MCF 10A (cell line): ENCODE results near the gene KLF13. TPM values are rescaled to one million over a fixed set of nuclear protein-coding genes. Genes with fewer than 3 reads are reported as not detected.

Source experiments
- BruUV-seq: library from RNA; stranded (reverse); fragments of 400-500 nt; replicated peaks from 2 replicates; lab custom pipeline; 2021; lab: Mats Ljungman, UMichigan
- CTCF ChIA-PET: fragments of 300-600 bp; sonication (Branson Sonifier 250); formaldehyde crosslinking; extraction: SDS; loops from one replicate; lab custom pipeline; 2021; ENCODE audit warnings: antibody characterized with exemption, inconsistent platforms; lab: Yijun Ruan, JAX
- POLR2A ChIA-PET: fragments of 300-600, 350-650 bp; sonication (Branson Sonifier 250); formaldehyde crosslinking; extraction: SDS; loops from one replicate; lab custom pipeline; 2020; ENCODE audit warnings: antibody characterized with exemption, inconsistent platforms; lab: Yijun Ruan, JAX
- DNase-seq: peaks from one replicate; pipeline ENCODE4 v3.0.0-alpha.2; 2018; ENCODE audit not compliant: unreplicated experiment
- H3K27ac Mint-ChIP-seq: one replicate; pipeline ENCODE4 v1.8.0; 2022; ENCODE audit warnings: mild to moderate bottlenecking, low read depth, mixed read lengths; ENCODE audit not compliant: unreplicated experiment
- H3K27me3 Mint-ChIP-seq: one replicate; pipeline ENCODE4 v1.8.0; 2022; ENCODE audit warnings: mixed read lengths; ENCODE audit not compliant: insufficient read depth, unreplicated experiment
- H3K36me3 Mint-ChIP-seq: one replicate; pipeline ENCODE4 v1.8.0; 2022; ENCODE audit warnings: mild to moderate bottlenecking, moderate library complexity, mixed read lengths; ENCODE audit not compliant: insufficient read depth, unreplicated experiment
- H3K4me1 Mint-ChIP-seq: one replicate; pipeline ENCODE4 v1.8.0; 2022; ENCODE audit warnings: mixed read lengths; ENCODE audit not compliant: insufficient read depth, unreplicated experiment
- H3K4me3 Mint-ChIP-seq: one replicate; pipeline ENCODE4 v1.8.0; 2022; ENCODE audit warnings: mild to moderate bottlenecking, moderate library complexity, mixed read lengths; ENCODE audit not compliant: unreplicated experiment
- H3K9me3 Mint-ChIP-seq: one replicate; pipeline ENCODE4 v1.8.0; 2022; ENCODE audit warnings: mixed read lengths; ENCODE audit not compliant: unreplicated experiment
- intact Hi-C: fragments of 100-400 bp; cut with micrococcal nuclease; formaldehyde crosslinking; loops from 2 replicates; pipeline ENCODE4 v1.14.1; 2022
- total RNA-seq: library from RNA; stranded (reverse); gene quantifications from 2 replicates; pipeline ENCODE4 v1.2.3, GENCODE V29; 2022
- TF ChIP-seq, protein P1 (sequence below): fragments of 200-600 bp; IDR thresholded peaks from one replicate; pipeline ENCODE4 v1.8.0; 2022; ENCODE audit warnings: antibody characterized with exemption, mild to moderate bottlenecking; ENCODE audit not compliant: unreplicated experiment

The KLF13 gene
- total RNA-seq, 1 experiment from 2014 or later, result 83.1 TPM

DNA sequence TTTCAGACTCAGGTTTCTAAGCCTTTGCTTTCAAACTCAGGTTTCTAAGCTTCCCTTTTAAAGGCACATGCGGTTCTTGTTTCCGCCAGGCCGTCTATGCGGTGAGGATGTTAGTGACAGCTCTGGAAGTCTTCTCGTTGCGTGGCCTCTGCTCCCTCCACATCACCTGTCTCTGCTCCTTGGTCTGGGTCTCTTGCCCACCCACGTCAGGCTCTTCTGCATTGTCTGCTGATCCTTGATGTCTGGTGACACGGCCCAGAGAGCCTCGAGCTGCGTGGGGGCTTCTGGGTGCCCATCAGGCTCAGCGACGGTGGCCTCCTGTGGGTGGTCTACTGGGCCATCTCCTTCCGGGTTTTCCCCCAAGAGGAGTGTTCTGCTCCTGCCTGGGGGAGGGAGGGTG, 30.5 kb downstream of the KLF13 start:
- no peaks in the 10 kb centered on the region for H3K9me3 Mint-ChIP-seq
- BruUV-seq, result no TSS peak
- H3K27ac Mint-ChIP-seq, result peak overlapping the region; percentile 74
- ChIA-PET POLR2A (interaction anchor here (1.0 to 3.0 kb wide), 3 partner anchors 8 to 365 kb away, joined by 3 to 16 read pairs (median 3); no protein-coding TSS in a partner anchor), CTCF (interaction anchor here (0.5 to 2.0 kb wide), 3 partner anchors 9 to 132 kb away, joined by 3 to 14 read pairs (median 13); no protein-coding TSS in a partner anchor)
- peaks cover 26% of the 10 kb centered on the region for H3K36me3 Mint-ChIP-seq
- H3K27me3 Mint-ChIP-seq, result no peaks in the 10 kb centered on the region
- TF ChIP-seq, protein P1, sequence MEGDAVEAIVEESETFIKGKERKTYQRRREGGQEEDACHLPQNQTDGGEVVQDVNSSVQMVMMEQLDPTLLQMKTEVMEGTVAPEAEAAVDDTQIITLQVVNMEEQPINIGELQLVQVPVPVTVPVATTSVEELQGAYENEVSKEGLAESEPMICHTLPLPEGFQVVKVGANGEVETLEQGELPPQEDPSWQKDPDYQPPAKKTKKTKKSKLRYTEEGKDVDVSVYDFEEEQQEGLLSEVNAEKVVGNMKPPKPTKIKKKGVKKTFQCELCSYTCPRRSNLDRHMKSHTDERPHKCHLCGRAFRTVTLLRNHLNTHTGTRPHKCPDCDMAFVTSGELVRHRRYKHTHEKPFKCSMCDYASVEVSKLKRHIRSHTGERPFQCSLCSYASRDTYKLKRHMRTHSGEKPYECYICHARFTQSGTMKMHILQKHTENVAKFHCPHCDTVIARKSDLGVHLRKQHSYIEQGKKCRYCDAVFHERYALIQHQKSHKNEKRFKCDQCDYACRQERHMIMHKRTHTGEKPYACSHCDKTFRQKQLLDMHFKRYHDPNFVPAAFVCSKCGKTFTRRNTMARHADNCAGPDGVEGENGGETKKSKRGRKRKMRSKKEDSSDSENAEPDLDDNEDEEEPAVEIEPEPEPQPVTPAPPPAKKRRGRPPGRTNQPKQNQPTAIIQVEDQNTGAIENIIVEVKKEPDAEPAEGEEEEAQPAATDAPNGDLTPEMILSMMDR, result no peak
- H3K4me3 Mint-ChIP-seq, result no peak overlapping the region
- peaks cover 47% of the 10 kb centered on the region for H3K4me1 Mint-ChIP-seq
- intact Hi-C loops, result no loop called here
- DNase-seq, result no peak

DNA sequence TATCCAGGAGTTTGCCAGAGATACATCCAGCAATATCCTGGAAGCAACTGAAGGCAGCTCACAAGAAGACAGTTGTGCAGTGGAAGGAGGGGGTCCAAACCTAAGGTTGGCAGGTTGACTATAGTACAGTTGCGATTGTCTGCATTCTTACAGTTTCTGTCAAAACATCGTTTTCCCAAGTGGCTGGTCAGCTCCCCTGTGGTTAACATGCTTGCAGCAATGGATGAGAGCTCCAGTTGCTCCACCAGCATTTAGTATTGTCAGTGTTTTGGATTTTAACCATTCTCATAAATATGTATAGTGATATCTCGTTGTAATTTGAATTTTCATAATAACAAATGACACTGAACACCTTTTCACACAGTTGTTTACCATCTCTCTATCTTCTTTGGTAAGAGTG, 31.5 kb downstream of the KLF13 start:
- H3K4me3 Mint-ChIP-seq, result no peak overlapping the region
- no peak for DNase-seq
- peaks cover 49% of the 10 kb centered on the region for H3K4me1 Mint-ChIP-seq
- no TSS peak for BruUV-seq
- H3K27ac Mint-ChIP-seq, result no peak overlapping the region
- H3K36me3 Mint-ChIP-seq, result peaks cover 26% of the 10 kb centered on the region
- TF ChIP-seq, protein P1, result no peak
- ChIA-PET POLR2A (interaction anchor here (0.7 to 1.1 kb wide), 3 partner anchors 9 to 366 kb away, joined by 3 read pairs; no protein-coding TSS in a partner anchor), CTCF (interaction anchor here (0.8 to 2.1 kb wide), 3 partner anchors 8 to 130 kb away, joined by 3 to 14 read pairs (median 7); no protein-coding TSS in a partner anchor)
- intact Hi-C loops, result no loop called here
- no peaks in the 10 kb centered on the region for H3K27me3 Mint-ChIP-seq
- H3K9me3 Mint-ChIP-seq, result no peaks in the 10 kb centered on the region

DNA sequence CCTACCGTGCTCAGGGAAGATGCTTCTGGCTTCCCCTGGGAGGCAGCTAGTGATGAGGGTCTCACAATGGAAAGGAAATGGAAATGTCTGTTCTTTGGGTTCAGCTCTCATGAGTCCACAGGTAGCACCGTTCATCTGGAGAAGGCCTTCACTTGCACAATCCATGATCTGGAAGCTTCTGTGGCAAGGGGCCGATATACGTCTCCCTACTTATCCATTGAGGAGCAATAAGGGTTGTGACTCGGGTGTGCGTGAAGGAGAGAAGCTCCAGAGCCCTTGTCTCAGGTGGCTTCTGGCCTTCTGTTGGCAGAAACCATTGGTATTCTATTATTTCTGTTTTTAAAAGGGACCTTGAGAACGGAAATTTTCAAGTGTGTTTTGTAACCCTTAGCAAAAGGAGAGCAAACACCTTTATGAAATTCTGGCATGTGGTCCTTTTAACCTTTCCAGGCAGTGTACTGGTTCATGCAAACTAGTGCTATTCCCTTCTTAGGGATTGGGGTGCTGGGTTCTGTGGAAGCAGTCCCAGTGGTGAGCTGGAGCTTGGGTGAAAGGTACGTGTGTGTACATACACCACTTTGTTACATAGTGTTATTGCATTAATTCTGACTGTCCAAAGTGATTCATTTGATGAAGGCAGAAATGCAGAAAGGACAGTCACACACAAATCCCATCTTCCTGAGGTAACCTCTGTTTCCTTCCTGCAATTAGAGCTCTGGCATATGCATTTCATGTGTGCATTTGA, 32.5 kb downstream of the KLF13 start:
- Mint-ChIP-seq H3K4me1 (peaks cover 59% of the 10 kb centered on the region), H3K27me3 (no peaks in the 10 kb centered on the region), H3K4me3 (no peak overlapping the region), H3K36me3 (peaks cover 22% of the 10 kb centered on the region), H3K9me3 (no peaks in the 10 kb centered on the region), H3K27ac (no peak overlapping the region)
- ChIA-PET POLR2A (interaction anchor here (0.7 to 0.8 kb wide), 3 partner anchors 30 to 33 kb away, joined by 3 read pairs; partner anchors contain the start of gene KLF13), CTCF (interaction anchor here (0.5 to 2.1 kb wide), 5 partner anchors 20 to 500 kb away, joined by 3 to 7 read pairs (median 3); no protein-coding TSS in a partner anchor)
- DNase-seq, result no peak
- intact Hi-C loops, result no loop called here
- no TSS peak for BruUV-seq
- TF ChIP-seq, protein P1, result no peak

DNA sequence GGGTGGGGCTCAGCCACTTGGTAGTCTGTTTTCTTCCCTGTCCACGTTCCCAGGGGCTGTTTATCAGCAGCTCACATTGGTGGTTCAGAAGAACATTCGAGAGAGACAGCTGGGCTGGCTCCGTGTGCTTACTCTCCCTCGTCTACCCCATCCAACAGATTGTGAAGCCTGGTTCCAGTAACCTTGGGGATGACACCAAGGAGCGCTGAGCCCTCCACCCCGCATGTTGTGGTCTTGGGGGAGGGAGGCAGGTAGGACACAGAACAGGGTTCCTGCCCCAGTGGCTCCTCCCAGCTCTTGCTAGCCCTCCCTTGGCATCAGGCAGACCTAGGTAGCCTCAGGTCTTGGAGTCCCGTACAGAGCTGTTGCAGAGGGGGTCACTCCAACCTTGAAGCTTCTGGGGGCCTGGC, 33.1 kb downstream of the KLF13 start:
- H3K9me3 Mint-ChIP-seq, result no peaks in the 10 kb centered on the region
- TF ChIP-seq, protein P1, result no peak
- CTCF ChIA-PET, result interaction anchor here (0.5 to 2.1 kb wide), 5 partner anchors 21 to 501 kb away, joined by 3 to 7 read pairs (median 3); no protein-coding TSS in a partner anchor
- H3K27me3 Mint-ChIP-seq, result no peaks in the 10 kb centered on the region
- intact Hi-C loops, result loop anchor here (5.0 kb wide), 1 partner anchor 32 kb away; the partner anchor contains the start of gene KLF13
- DNase-seq, result no peak
- POLR2A ChIA-PET, result interaction anchor here (0.7 to 0.8 kb wide), 2 partner anchors 30 to 33 kb away, joined by 3 read pairs; partner anchors contain the start of gene KLF13
- BruUV-seq, result no TSS peak
- no peak overlapping the region for H3K4me3 Mint-ChIP-seq
- H3K36me3 Mint-ChIP-seq, result peaks cover 18% of the 10 kb centered on the region
- no peak overlapping the region for H3K27ac Mint-ChIP-seq
- H3K4me1 Mint-ChIP-seq, result peaks cover 65% of the 10 kb centered on the region
